H1 (cell line): ENCODE results near the gene TCEA2.

Source experiments
- ATF2 ChIP-seq: IDR thresholded peaks from 2 replicates; pipeline ENCODE4 v1.6.1; 2012; ENCODE audit warnings: low read length, inconsistent platforms
- BRCA1 ChIP-seq: IDR thresholded peaks from 2 replicates; pipeline ENCODE4 v1.6.1; 2012; ENCODE audit warnings: low read depth, low read length, improper control_type of control experiment
- CHD2 ChIP-seq: IDR thresholded peaks from 2 replicates; pipeline ENCODE4 v1.6.1; 2012; ENCODE audit warnings: low read length, improper control_type of control experiment
- E2F6 ChIP-seq: IDR thresholded peaks from 2 replicates; pipeline ENCODE4 v1.6.1; 2012; ENCODE audit warnings: inconsistent platforms
- EP300 ChIP-seq, 2 experiments: IDR thresholded peaks; 1 replicate in 1 of 2; 2 replicates in 1 of 2; pipeline ENCODE4 v1.6.1; 2011 to 2012; ENCODE audit warnings: low read depth in 2 of 2, low read length in 2 of 2, mild to moderate bottlenecking in 2 of 2, borderline replicate concordance in 1 of 2, inconsistent platforms in 1 of 2, moderate library complexity in 1 of 2
- EZH2 ChIP-seq: fragments of 200-600 bp; sonication (generic); IDR thresholded peaks from 2 replicates; pipeline ENCODE4 v1.7.1; 2012; ENCODE audit warnings: low read depth, mild to moderate bottlenecking, moderate library complexity, low read length, inconsistent platforms; ENCODE audit not compliant: severe bottlenecking
- KDM5A ChIP-seq: fragments of 200-600 bp; IDR thresholded peaks from 2 replicates; pipeline ENCODE4 v1.7.1; 2012; ENCODE audit warnings: mild to moderate bottlenecking, low read length, inconsistent platforms, mixed read lengths
- POLR2AphosphoS5 ChIP-seq: IDR thresholded peaks from 2 replicates; pipeline ENCODE4 v1.6.1; 2011; ENCODE audit warnings: low read depth, low read length
- RAD21 ChIP-seq, 2 experiments: IDR thresholded peaks in 1 of 2; conservative IDR thresholded peaks in 1 of 2; 2 replicates each; pipeline ENCODE4 v1.6.1; 2011; ENCODE audit warnings: low read depth in 2 of 2, low read length in 2 of 2, improper control_type of control experiment in 1 of 2, inconsistent platforms in 1 of 2, mild to moderate bottlenecking in 1 of 2, moderate library complexity in 1 of 2
- RBBP5 ChIP-seq: IDR thresholded peaks from 2 replicates; pipeline ENCODE4 v1.7.1; 2012; ENCODE audit warnings: low read depth, mild to moderate bottlenecking, inconsistent platforms, low read length, moderate library complexity, borderline replicate concordance
- SP1 ChIP-seq: IDR thresholded peaks from 2 replicates; pipeline ENCODE4 v1.6.1; 2011; ENCODE audit warnings: low read depth, low read length
- SP2 ChIP-seq: IDR thresholded peaks from 2 replicates; pipeline ENCODE4 v1.6.1; 2012; ENCODE audit warnings: mild to moderate bottlenecking, low read length, inconsistent platforms
- TAF7 ChIP-seq: optimal IDR thresholded peaks from 2 replicates; pipeline ENCODE3; 2011; ENCODE audit warnings: low read depth, mild to moderate bottlenecking, inconsistent platforms, low read length, moderate library complexity, borderline replicate concordance
- TF ChIP-seq, protein P1 (sequence below), 3 experiments: IDR thresholded peaks; 1 replicate in 2 of 3; 2 replicates in 1 of 3; pipeline versions ENCODE4 v1.5.1 to v1.6.1; 2011; ENCODE audit warnings: low read length in 3 of 3, mild to moderate bottlenecking in 3 of 3, inconsistent platforms in 2 of 3, low read depth in 1 of 3, moderate library complexity in 1 of 3; ENCODE audit not compliant: insufficient read depth in 1 of 3; ENCODE audit errors: control extremely low read depth in 1 of 3

GRCh38 chr20:64106981-64107735 is 44.2 kb downstream of the TCEA2 start, which contains the start of gene NPBWR2:
- TF ChIP-seq, protein P1, sequence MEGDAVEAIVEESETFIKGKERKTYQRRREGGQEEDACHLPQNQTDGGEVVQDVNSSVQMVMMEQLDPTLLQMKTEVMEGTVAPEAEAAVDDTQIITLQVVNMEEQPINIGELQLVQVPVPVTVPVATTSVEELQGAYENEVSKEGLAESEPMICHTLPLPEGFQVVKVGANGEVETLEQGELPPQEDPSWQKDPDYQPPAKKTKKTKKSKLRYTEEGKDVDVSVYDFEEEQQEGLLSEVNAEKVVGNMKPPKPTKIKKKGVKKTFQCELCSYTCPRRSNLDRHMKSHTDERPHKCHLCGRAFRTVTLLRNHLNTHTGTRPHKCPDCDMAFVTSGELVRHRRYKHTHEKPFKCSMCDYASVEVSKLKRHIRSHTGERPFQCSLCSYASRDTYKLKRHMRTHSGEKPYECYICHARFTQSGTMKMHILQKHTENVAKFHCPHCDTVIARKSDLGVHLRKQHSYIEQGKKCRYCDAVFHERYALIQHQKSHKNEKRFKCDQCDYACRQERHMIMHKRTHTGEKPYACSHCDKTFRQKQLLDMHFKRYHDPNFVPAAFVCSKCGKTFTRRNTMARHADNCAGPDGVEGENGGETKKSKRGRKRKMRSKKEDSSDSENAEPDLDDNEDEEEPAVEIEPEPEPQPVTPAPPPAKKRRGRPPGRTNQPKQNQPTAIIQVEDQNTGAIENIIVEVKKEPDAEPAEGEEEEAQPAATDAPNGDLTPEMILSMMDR (IDR thresholded peaks at IDR 0.05; ENCODE audit: control extremely low read depth in 1 of 3, insufficient read depth in 1 of 3, low read depth in 1 of 3, low read length in 3 of 3), result no peak
- TF ChIP-seq POLR2AphosphoS5, result no peak
- TF ChIP-seq RBBP5, result no peak
- TF ChIP-seq SP2, result no peak
- TF ChIP-seq ATF2, result no peak
- TF ChIP-seq CHD2, result no peak
- TF ChIP-seq SP1, result no peak
- TF ChIP-seq KDM5A, result no peak
- no peak for TF ChIP-seq E2F6
- no peak for TF ChIP-seq EZH2
- no peak for TF ChIP-seq BRCA1
- no peak for TF ChIP-seq TAF7
- TF ChIP-seq RAD21 (IDR thresholded peaks at IDR 0.05 in 1 of 2, conservative IDR thresholded peaks at IDR 0.05 in 1 of 2; ENCODE audit: low read depth in 2 of 2, low read length in 2 of 2), result no peak
- no peak for TF ChIP-seq EP300 (IDR thresholded peaks at IDR 0.05; ENCODE audit: borderline replicate concordance in 1 of 2, low read depth in 2 of 2, low read length in 2 of 2)
